Endothelial cell of umbilical vein (primary cell): ENCODE data around the gene FHIT. TPM values are rescaled to one million over a fixed set of nuclear protein-coding genes. Genes with fewer than 3 reads are reported as not detected.

ENCODE experiments used
- BruUV-seq: library from RNA; stranded (reverse); fragments of 400-500 nt; replicated peaks from 2 replicates; lab custom pipeline; 2021; lab: Mats Ljungman, UMichigan
- CTCF ChIA-PET: fragments of 300-600, 350-600 bp; sonication (Branson Sonifier 250); formaldehyde crosslinking; loops from one replicate; lab custom pipeline; 2021; ENCODE audit warnings: antibody characterized with exemption, inconsistent platforms; lab: Charles Lee
- POLR2A ChIA-PET: fragments of 300-600, 350-600 bp; sonication (Branson Sonifier 250); formaldehyde crosslinking; loops from one replicate; lab custom pipeline; 2021; ENCODE audit warnings: antibody characterized with exemption, inconsistent platforms; lab: Charles Lee
- DNase-seq: peaks from one replicate; pipeline ENCODE4 v3.0.0-alpha.2; 2011; ENCODE audit warnings: low read depth, low spot score
- FAIRE-seq: peaks from 2 replicates; lab custom pipeline; 2011; peaks lifted over from hg19 to GRCh38; lab: Jason Lieb, UNC
- H2AFZ ChIP-seq: 2 replicates; pipeline ENCODE4 v1.6.0; 2012; ENCODE audit warnings: low read depth, low read length, control low read depth, inconsistent platforms
- H3K27ac ChIP-seq: 2 replicates; pipeline ENCODE4 v1.5.1; 2011; ENCODE audit warnings: low read depth, mild to moderate bottlenecking, control low read depth, low read length, moderate library complexity; ENCODE audit not compliant: insufficient read depth
- H3K27me3 ChIP-seq, 2 experiments: 2 replicates each; pipeline versions ENCODE4 v1.6.0 to v1.6.1; 2011; ENCODE audit warnings: low read length in 2 of 2, mixed read lengths in 1 of 2; ENCODE audit not compliant: control insufficient read depth in 2 of 2, insufficient read depth in 2 of 2
- H3K36me3 ChIP-seq, 2 experiments: 2 replicates in 1 of 2; 3 replicates in 1 of 2; pipeline ENCODE4 v1.5.1; 2011; ENCODE audit warnings: low read length in 2 of 2, mild to moderate bottlenecking in 1 of 2, moderate library complexity in 1 of 2; ENCODE audit not compliant: control insufficient read depth in 2 of 2, insufficient read depth in 2 of 2; ENCODE audit errors: extremely low read depth in 1 of 2
- H3K4me1 ChIP-seq: 3 replicates; pipeline ENCODE4 v1.5.1; 2011; ENCODE audit warnings: mild to moderate bottlenecking, low read length; ENCODE audit not compliant: control insufficient read depth, insufficient read depth; ENCODE audit errors: extremely low read depth
- H3K4me2 ChIP-seq: 2 replicates; pipeline ENCODE4 v1.6.1; 2011; ENCODE audit warnings: low read length, control low read depth, mixed read lengths; ENCODE audit not compliant: insufficient read depth
- H3K4me3 ChIP-seq, 3 experiments: fragments of 200-600 bp in 1 of 3; sonication (generic), shearing (Covaris generic) in 1 of 3; replicated peaks in 1 of 3; 2 replicates each; pipeline ENCODE4 v1.5.1; 2011 to 2016; ENCODE audit warnings: control low read depth in 3 of 3, low read length in 3 of 3, mild to moderate bottlenecking in 2 of 3, inconsistent platforms in 1 of 3, low read depth in 1 of 3, moderate library complexity in 1 of 3; ENCODE audit not compliant: insufficient read depth in 1 of 3
- H3K79me2 ChIP-seq: 2 replicates; pipeline ENCODE4 v1.6.0; 2012; ENCODE audit warnings: low read length, inconsistent platforms; ENCODE audit not compliant: control insufficient read depth, insufficient read depth
- H3K9ac ChIP-seq: replicated peaks from 2 replicates; pipeline ENCODE3; 2011; ENCODE audit warnings: low read length, control low read depth; ENCODE audit not compliant: insufficient read depth; ENCODE audit errors: extremely low read depth
- H3K9me1 ChIP-seq: replicated peaks from 3 replicates; pipeline ENCODE4 v1.6.0; 2011; ENCODE audit warnings: mild to moderate bottlenecking, low read length; ENCODE audit not compliant: control insufficient read depth, insufficient read depth; ENCODE audit errors: extremely low read depth
- H3K9me3 ChIP-seq: replicated peaks from 2 replicates; pipeline ENCODE4 v1.5.1; 2012; ENCODE audit warnings: low read length, inconsistent platforms; ENCODE audit not compliant: control insufficient read depth, insufficient read depth
- H4K20me1 ChIP-seq: replicated peaks from 2 replicates; pipeline ENCODE3; 2011; ENCODE audit warnings: mild to moderate bottlenecking, low read length; ENCODE audit not compliant: control insufficient read depth, insufficient read depth; ENCODE audit errors: extremely low read depth
- FOS ChIP-seq: IDR thresholded peaks from 2 replicates; pipeline ENCODE4 v1.6.1; 2011; ENCODE audit warnings: mild to moderate bottlenecking, low read length, moderate library complexity, borderline replicate concordance; ENCODE audit not compliant: insufficient read depth
- GATA2 ChIP-seq: IDR thresholded peaks from 2 replicates; pipeline ENCODE4 v1.7.0; 2011; ENCODE audit warnings: low read depth, mild to moderate bottlenecking, moderate library complexity, mixed read lengths, low read length; ENCODE audit not compliant: insufficient read length, insufficient read depth
- JUN ChIP-seq: IDR thresholded peaks from 2 replicates; pipeline ENCODE4 v1.6.1; 2011; ENCODE audit warnings: borderline replicate concordance, low read depth; ENCODE audit not compliant: insufficient read length, insufficient read depth
- MYC ChIP-seq: IDR thresholded peaks from one replicate; pipeline ENCODE4 v1.6.1; 2011; ENCODE audit warnings: mild to moderate bottlenecking, low read depth, low read length
- POLR2A ChIP-seq: IDR thresholded peaks from 2 replicates; pipeline ENCODE4 v1.6.1; 2012; ENCODE audit warnings: low read depth, mild to moderate bottlenecking, control low read depth, low read length
- POLR2AphosphoS5 ChIP-seq: IDR thresholded peaks from 2 replicates; pipeline ENCODE4 v1.6.1; 2012; ENCODE audit warnings: low read depth, mild to moderate bottlenecking, control low read depth, low read length, moderate library complexity; ENCODE audit not compliant: insufficient read depth
- dilution Hi-C: fragments of 300-500 bp; cut with MboI; formaldehyde crosslinking; loops from one replicate; pipeline ENCODE4 v1.15.0; 2019; ENCODE audit warnings: low sequenced_read_pairs; ENCODE audit not compliant: extremely low pct_ligation_motif_present
- intact Hi-C: fragments of 100-400 bp; cut with micrococcal nuclease; formaldehyde crosslinking; loops from one replicate; pipeline ENCODE4 v1.10.0; 2022
- polyA plus RNA-seq, 4 experiments: library from polyadenylated mRNA; depleted of rRNA in 3 of 4; stranded (reverse) in 3 of 4; unstranded in 1 of 4; fragments of >200 nt; gene quantifications; 2 replicates each; pipeline versions ENCODE4 v1.2.1 to v1.2.3, GENCODE V29; 2011 to 2012; ENCODE audit warnings: missing spikeins in 1 of 4
- total RNA-seq: library from RNA; stranded (reverse); gene quantifications from 2 replicates; pipeline ENCODE4 v1.2.3, GENCODE V29; 2021
- TF ChIP-seq, protein P1 (sequence below): IDR thresholded peaks from 2 replicates; pipeline ENCODE4 v1.6.1; 2011; ENCODE audit not compliant: insufficient read depth, insufficient read length

FHIT gene
- total and polyA plus RNA-seq, 2 donors (not counting 3 experiments of a cell fraction or from before 2014, with no cell fraction given): 0.47 to 2.2 TPM

DNA sequence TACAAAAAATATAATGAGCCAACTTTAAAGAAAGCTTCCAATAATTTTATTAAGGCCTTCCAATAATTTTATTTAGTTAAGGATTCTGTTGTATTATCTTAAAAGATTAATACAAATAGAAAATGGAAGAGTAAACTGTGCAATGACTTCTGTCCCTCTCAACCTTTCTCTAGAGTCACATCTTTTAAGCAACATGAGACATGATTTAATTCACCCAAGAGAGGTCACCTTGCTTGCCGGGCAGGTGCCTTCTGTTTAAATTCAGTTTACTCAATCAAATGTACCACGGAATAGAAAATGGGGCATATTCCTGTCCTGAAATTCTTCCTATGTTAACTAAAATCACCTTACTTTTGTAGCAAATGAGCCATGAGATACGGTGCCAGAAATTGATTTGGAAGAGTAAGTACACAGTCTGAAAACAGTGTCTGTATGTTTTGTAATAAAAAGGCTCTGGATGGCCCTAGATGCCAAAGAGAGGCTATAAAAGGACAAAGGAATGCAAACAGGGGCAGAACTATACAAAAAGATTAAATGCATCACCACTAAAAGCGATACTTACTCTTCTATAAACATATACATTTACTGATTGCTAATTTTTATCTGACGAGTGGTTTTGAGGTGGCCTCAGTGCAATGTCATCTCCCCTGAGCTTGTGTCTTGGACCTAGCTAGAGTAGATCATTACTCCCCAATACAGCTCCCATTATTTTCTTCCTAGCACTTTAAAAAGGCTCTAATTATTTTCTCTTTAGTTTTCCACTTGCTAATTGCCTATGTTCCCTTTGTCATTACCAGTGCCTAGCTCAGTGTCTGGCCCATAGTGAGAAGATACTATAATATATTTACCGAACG is 134.0 kb downstream of the FHIT start:
- POLR2A ChIA-PET: no interaction called here
- BruUV-seq: no TSS peak
- CTCF ChIA-PET: no interaction called here
- no peak overlapping the region for H3K4me3 ChIP-seq
- no peaks in the 10 kb centered on the region for H3K4me1 ChIP-seq
- FAIRE-seq: no peak
- dilution Hi-C loops (no loop called here), intact Hi-C loops (no loop called here)
- TF ChIP-seq MYC (no peak), FOS (no peak), POLR2AphosphoS5 (no peak), JUN (no peak), POLR2A (no peak), GATA2 (no peak)
- TF ChIP-seq, protein P1, sequence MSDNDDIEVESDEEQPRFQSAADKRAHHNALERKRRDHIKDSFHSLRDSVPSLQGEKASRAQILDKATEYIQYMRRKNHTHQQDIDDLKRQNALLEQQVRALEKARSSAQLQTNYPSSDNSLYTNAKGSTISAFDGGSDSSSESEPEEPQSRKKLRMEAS: no peak
- no peaks in the 10 kb centered on the region for H4K20me1 ChIP-seq
- no peak overlapping the region for H2AFZ ChIP-seq
- no peak overlapping the region for H3K27ac ChIP-seq
- no peaks in the 10 kb centered on the region for H3K36me3 ChIP-seq
- no peaks in the 10 kb centered on the region for H3K27me3 ChIP-seq
- no peaks in the 10 kb centered on the region for H3K9me3 ChIP-seq
- H3K9me1 ChIP-seq: no peaks in the 10 kb centered on the region
- no peak overlapping the region for H3K9ac ChIP-seq
- no peak overlapping the region for H3K4me2 ChIP-seq
- H3K79me2 ChIP-seq: no peaks in the 10 kb centered on the region
- DNase-seq: no peak
